GM19351 (cell line): Measurements from ENCODE around the gene CRCP.
"Not testable (repeated sequence)": the region's sequence is repeated elsewhere in the genome, so short reads cannot be mapped to it uniquely, and the experiment has no call there.

Experiments
- ATAC-seq: cut with Tn5 transposase; IDR thresholded peaks from one replicate; pipeline ENCODE4 v1.9.1; 2021; ENCODE audit warnings: mild to moderate bottlenecking, moderate library complexity; ENCODE audit not compliant: unreplicated experiment

CRCP gene

DNA sequence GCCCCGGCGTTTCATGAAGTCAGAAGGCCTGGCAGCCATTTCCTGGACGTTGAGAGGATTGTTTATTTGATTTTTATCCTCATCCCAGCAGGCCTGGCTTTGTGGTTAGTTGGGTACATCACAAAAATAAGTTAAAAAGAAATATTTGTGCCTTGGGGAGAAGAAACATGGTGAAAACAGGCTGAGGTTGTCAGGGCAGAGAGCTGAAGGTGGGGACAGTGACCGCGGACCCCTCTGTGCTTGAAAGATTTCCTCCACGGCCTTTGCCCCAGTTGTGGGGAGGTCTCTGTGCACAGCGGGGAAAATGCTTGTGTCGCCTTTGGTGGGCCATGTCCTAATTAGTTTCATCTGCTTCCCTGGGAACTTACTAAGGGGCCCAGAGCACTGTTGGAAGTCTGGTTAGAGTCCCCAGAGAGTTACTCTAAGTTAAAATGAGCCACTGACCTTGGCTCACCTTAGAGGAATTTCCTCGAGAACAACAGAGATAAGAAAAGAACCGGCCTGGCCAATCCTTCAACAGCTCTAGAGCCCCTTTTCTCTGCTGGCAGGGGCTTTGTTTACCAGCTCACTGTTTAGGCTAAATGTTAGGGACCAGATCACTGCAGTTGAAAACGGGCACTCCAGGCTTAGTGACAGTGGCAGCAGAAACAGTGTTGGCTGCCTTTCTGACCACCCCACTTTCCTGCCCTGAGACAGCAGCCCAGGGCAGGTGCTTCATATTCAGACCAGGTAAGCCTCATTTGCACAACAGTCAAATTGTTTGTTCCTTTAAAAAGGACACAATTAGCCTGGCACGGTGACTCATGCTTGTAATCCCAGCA is 37.9 kb downstream of the CRCP start:
- ATAC-seq: no peak

DNA sequence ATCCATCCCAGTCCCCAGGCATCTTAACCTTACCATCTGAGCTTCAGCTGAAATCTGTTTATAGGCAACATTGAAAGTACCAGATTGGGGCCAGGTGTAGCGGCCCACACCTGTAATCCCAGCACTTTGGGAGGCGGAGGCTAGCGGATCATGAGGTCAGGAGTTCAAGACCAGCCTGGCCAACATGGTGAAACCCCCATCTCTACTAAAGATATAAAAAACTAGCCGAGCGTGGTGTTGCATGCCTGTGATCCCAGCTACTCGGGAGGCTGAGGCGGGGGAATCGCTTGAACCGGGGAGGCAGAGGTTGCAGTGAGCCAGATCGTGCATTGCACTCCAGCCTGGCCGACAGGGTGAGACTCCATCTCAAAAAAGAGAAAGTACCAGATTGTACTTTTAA is 39.0 kb downstream of the CRCP start:
- no peak for ATAC-seq

- ATAC-seq: not testable (repeated sequence)
Observed at GRCh38 chr7:66156035-66156434, 41.4 kb downstream of the CRCP start.

- ATAC-seq: no peak
Observed at GRCh38 chr7:66157060-66157459, 42.4 kb downstream of the CRCP start.

GRCh38 chr7:66162622-66163021 is 48.0 kb downstream of the CRCP start:
- ATAC-seq: no peak

DNA sequence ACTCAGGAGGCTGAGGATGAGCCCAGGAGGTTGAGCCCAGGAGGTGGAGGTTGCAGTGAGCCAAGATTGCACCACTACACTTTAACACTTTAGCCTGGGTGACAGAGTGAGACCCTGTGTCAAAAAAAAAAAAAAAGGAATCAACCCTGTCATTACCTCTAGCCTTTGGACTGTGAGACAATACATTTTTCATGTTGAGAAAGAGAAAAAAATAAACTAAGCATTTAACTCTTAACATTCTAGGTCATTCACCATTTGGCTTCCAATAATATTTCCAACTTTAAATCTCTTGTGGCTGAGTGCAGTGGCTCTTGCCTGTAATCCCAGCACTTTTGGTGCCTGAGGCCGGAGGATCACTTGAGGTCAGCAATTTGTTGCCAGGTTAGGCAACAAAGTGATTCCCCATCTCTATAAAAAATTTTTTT is 48.6 kb downstream of the CRCP start:
- ATAC-seq: no peak

DNA sequence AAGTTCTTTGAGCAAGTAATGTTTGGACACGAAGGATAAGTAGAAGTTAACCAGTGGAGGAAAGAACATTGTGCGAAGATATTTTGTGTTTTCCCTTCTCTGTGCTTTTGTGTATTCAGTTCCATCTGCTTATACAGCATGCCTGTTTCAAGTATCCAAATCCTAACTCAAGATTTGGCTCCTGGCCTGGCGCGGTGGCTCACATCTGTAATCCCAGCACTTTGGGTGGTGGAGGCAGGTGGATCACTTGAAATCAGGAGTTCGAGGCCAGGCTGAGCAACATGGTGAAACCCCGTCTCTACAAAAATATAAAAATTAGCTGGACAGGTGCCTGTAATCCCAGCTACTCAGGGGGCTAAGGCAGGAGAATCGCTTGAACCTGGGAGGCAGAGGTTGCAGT is 49.7 kb downstream of the CRCP start:
- no peak for ATAC-seq

DNA sequence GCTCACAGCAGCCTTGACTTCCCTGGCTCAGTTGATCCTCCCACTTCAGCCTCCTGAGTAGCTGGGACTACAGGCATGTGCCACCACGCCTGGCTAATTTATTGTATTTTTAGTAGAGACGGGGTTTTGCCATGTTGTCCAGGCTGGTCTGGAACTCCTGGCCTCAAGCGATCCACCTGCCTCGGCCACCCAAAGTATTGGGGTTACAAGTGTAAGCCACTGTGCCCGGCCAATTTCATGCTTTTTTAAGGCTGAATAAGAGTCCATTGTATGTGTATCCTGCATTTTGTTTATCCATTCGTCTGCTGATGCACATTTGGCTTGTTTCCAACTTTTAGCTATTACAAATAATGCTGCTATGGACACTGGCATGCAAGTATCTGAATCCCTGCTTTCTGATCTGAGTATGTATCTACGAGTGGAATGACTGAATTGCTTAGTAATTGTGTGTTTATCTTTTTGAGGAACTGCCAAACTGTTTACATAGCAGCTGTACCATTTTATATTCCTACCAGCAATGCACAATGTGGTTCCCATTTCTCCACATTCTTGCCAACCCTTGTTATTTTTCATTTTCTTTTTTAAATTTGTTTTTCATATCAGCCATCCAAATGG is 53.2 kb downstream of the CRCP start:
- no peak for ATAC-seq

DNA sequence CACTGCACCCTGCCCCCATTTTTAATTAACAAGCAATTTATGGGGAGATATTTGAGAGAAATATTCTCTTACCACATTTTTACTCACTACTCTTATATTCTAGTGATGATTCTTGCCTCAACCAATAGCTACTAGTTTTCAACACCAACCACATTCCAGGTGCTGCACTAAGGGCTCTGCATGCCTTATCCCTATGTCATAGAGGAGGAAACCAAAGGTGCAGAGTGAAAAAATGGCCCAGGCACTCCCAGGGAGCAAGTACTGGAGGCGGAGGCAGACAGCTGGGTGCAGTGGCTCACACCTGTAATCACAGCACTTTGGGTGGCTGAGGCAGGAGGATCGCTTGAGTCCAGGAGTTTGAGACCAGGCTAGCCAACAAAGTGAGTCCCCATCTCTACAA is 55.0 kb downstream of the CRCP start:
- ATAC-seq: no peak

- no peak for ATAC-seq
Observed at GRCh38 chr7:66170309-66171231, 55.9 kb downstream of the CRCP start.

DNA sequence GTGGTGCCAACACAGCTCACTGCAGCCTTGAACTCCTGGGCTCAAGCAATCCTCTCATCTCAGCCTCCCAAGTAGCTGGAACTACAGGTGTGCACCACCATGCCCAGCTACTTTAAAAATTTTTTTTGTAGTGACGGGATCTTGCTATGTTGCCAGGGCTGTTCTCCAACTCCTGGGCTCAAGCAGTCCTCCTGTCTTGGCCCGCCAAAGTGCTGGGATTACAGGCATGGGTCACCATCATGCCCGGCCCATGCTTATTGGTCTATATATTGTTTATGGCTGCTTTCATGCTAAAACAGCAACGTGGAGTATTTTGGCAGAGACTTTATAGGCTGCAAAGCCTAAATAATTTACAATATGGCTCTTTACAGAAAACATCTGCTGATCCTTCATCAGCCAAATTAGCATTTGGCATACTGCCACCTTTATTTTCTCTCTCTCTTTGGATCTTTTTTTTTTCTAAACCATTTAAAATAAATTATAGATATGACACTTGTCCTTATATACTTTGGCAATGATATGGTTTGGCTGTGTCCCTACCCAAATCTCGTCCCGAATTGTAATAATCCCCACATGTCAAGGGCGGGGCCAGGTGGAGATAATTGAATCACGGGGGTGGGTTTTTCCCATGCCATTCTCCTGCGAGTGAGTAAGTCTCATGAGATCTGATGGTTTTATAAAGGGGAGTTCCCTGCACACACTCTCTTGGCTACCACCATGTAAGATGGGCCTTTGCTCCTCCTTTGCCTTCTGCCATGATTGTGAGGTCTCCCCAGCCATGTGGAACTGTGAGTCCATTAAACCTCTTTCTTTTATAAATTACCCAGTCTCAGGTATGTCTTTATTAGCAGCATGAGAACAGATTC is 58.1 kb downstream of the CRCP start:
- ATAC-seq: not testable (repeated sequence)

- ATAC-seq: no peak
Observed at GRCh38 chr7:66173856-66174255, 59.2 kb downstream of the CRCP start.

DNA sequence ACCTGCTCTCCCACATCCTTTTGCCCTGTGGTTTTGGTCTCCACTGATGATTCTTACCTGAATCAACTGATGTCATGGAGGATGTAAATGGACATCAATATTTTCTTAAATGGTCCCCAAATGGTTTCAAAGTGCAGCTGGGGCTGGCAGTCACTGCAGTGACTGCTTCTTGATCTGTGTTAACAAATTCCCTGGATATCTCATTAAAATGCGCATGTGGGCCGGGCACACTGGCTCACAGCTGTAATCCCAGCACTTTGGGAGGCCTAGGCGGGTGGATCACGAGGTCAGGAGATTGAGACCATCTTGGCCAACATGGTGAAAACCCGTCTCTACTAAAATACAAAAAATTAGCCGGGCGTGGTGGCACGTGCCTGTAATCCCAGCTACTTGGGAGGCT is 60.4 kb downstream of the CRCP start:
- ATAC-seq: not testable (repeated sequence)

DNA sequence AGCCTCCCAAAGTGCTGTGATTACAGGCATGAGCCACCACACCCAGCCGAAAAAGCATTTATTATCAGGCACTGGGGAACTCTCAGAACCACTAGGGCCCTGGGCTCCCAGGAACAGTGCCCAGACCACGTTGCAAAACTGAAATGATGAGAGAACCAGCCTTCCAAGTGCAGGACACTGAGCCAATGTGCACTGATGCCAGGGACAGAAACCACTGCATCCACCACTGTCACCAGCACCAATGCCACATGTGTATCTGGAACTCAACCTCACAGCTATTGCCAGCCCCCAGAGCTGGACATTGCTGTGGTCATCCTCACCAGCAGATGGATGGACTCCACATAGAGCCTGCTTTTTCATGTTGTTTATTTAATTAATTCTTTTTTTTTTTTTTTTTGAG is 62.3 kb downstream of the CRCP start:
- no peak for ATAC-seq

GRCh38 chr7:66178258-66178657 is 63.6 kb downstream of the CRCP start:
- no peak for ATAC-seq

DNA sequence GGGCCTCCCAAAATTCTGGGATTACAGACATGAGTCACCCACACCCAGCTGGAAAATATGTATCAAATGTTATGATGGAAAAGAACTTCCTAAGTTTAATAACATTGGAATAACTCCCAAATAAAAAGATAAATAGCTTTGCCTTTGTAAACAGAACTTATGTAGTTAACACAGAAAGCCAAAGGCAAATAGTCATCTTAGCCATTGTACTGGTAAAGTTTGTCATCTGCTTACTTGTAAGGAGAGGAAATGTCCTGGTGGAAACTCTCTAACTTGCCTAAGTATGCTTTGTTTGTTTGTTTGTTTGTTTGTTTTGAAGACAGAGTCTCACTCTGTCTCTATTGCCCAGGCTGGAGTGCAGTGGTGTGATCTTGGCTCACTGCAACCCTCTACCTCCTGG is 66.7 kb downstream of the CRCP start:
- no peak for ATAC-seq

- ATAC-seq: no peak
Observed at GRCh38 chr7:66181845-66182244, 67.2 kb downstream of the CRCP start.

GRCh38 chr7:66182920-66183319 is 68.3 kb downstream of the CRCP start:
- no peak for ATAC-seq

- no peak for ATAC-seq
Observed at GRCh38 chr7:66183700-66184099, 69.1 kb downstream of the CRCP start.

DNA sequence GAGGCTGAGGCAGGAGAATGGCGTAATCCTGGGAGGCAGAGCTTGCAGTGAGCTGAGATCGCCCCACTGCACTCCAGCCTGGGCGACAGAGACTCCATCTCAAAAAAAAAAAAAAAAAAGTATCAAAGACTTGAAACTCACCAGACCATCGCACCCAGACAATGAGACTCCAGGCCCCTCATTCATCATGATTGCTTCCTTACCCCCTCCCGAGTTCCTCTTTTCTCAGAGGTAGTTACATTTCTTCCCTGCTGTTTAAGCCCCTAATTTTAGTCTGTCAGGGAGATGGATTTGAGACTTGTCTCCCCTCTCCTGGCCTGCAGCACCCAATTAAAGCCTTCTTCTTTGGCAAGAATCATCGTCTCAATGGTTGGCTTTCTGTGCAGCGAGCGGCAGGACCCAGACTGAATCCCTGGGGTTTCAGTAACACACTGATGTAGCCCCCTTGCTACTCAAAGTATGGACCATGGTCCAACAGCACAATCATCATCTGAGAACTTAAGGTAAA is 71.1 kb downstream of the CRCP start:
- no peak for ATAC-seq
